Mesenteric fat pad (tissue), 1 donor: ENCODE results near the gene FOXN1. TPM values are rescaled to one million over a fixed set of nuclear protein-coding genes. Genes with fewer than 3 reads are reported as not detected.
"Not testable (repeated sequence)": the region's sequence is repeated elsewhere in the genome, so short reads cannot be mapped to it uniquely, and the experiment has no call there.

Experiments
- DNase-seq: peaks from one replicate; pipeline ENCODE4 v3.0.0-alpha.2; 2020; ENCODE audit warnings: low spot score
- long read RNA-seq: library from polyadenylated mRNA; unstranded; transcript quantifications from one replicate; pipeline ENCODE4 v2.0.0, GENCODE V29; 2020
- total RNA-seq: library from RNA; stranded (reverse); fragmentation: NEBNext Ultra II Directional; extraction: Animal tissue kit (Norgen Biotek cat#: 25700); gene quantifications from one replicate; pipeline ENCODE4 v1.2.1, GENCODE V29; 2021
- donor health status: DM: yes; HTN: yes; CAD: no.

FOXN1 gene
- total RNA-seq = not detected
- long read RNA-seq = 0 reads

GRCh38 chr17:28505986-28506665, at the start of gene FOXN1:
Gene FOXN1 (plus strand): TSS chr17:28506348. CDS start chr17:28523970, 17,622 bp downstream.
- DNase-seq = no peak

- no peak for DNase-seq
These were observed 48.3 kb upstream of the FOXN1 start for GRCh38 chr17:28457890-28458289.

- DNase-seq = not testable (repeated sequence)
These were observed 47.3 kb upstream of the FOXN1 start for GRCh38 chr17:28458881-28459280.

GRCh38 chr17:28460901-28461300, 45.2 kb upstream of the FOXN1 start:
- DNase-seq = peak; percentile 82

GRCh38 chr17:28466001-28466400, 40.1 kb upstream of the FOXN1 start:
- peak; percentile 57 for DNase-seq

- DNase-seq = peak; percentile 62
These were observed 39.6 kb upstream of the FOXN1 start for GRCh38 chr17:28466521-28467048.

DNA sequence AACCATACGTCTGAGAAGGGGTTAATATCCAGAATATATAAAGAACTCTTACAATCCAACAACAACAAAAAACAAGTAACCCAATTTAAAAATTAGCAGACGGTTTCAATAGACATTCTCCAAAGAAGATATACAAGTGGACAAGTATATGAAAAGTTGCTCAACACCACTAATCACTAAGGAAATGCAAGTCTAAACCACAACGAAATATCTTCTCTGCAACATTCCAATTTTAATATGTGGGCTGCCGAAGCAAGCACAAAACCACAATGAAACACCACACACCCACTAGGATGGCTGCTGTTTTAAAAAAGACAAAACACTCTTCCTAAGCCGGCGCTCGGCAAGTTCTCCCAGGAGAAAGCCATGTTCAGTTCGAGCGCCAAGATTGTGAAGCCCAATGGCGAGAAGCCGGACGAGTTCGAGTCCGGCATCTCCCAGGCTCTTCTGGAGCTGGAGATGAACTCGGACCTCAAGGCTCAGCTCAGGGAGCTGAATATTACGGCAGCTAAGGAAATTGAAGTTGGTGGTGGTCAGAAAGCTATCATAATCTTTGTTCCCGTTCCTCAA, 38.6 kb upstream of the FOXN1 start:
- peak; percentile 14 for DNase-seq

- peak; percentile 43 for DNase-seq
These were observed 38.0 kb upstream of the FOXN1 start for GRCh38 chr17:28468033-28468735.

DNA sequence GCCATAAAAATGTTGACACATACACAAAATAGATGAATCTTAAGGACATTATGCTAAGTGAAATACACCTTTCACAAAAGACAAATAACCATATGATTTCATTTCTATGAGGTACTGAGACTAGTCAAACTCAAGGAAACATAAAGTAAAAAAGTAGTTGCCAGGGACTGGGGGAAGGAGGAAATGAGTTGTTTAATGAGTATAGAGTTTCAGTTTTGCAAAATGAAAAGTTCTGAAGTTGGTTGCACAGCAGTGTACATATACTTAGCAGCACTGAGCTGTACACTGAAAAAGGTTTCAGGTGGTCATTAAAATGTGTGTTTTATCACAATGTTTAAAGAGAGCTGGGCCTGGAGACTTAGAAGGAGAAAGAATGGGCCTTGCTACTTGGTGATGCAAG, 37.4 kb upstream of the FOXN1 start:
- DNase-seq = no peak

DNA sequence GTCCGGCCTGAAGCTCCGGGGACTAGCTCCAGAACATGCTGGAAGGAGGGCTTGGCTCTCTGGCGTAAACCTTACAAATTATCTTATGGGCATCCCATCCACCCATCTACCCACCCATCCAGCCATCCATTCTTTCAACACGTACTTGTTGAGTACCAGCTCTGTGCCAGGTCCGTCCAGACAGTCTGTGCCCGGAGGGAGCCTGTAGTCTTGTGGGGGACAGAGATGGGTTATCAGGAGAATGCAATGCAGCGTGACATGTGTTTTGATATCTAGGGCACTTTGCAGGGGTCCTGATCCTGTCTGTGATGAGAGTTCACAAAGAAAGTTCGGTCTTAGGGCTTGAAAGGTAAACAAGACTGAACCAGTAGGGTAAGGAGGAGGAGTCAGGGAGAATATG, 36.8 kb upstream of the FOXN1 start:
- DNase-seq = peak; percentile 68

DNA sequence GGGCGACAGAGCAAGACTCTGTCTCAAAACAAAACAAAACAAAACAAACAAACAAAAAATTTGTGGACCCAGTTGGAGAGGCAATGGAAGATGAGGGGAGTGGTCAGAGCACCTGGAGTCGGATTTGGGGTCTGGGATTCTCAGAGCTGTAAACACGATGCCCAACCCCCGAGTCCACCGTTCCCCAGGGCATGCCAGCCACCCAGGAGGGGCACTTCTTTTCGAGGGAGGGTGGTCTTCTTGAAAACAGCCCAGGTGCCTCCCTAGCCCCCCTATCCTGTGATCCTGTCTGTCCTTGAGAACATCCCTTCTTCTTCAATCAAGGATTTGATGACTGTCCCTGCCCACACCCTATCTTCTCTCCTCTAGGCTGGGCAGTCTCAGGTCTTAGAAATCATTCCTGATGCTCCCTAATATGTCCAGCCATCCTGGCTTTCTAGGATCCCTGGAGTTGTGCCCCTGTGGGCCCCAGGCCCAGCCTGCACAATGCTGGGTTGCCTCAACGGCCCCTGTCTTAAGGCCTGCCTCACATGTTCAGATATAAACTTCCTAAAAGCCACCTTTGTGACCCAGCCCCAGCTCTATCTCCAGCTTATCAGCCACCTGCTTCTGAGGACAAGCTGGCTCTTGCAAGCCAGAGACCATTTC, 35.8 kb upstream of the FOXN1 start:
- no peak for DNase-seq

GRCh38 chr17:28470914-28471366, 35.2 kb upstream of the FOXN1 start:
- peak; percentile 67 for DNase-seq

- DNase-seq = peak; percentile 75
These were observed 34.4 kb upstream of the FOXN1 start for GRCh38 chr17:28471531-28472342.

GRCh38 chr17:28472871-28473497, 33.2 kb upstream of the FOXN1 start:
- DNase-seq = peak; percentile 60

DNA sequence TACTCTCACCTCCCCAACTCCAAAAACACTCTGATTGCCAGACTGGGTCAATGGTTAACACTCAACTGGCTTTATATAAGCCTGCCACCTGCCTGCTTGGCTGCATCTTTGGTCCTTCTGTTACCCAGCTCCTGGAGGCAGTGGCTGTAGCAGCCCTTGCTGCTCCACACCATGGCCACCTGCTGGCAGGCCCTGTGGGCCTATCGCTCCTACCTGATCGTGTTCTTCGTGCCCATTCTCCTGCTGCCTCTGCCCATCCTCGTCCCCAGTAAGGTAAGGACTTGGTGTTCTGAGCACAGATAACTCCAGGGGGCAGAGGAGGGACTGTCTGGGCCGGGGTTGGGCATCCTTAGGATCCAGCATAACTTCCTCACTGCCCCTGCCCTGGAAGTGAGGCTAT, 32.6 kb upstream of the FOXN1 start, which contains the start of gene SLC13A2:
Gene SLC13A2, plus strand, starts transcription at position 103 of the 400 bp plus-strand sequence. Its CDS starts 69 bp downstream, at position 172.
- peak; percentile 89 for DNase-seq

DNA sequence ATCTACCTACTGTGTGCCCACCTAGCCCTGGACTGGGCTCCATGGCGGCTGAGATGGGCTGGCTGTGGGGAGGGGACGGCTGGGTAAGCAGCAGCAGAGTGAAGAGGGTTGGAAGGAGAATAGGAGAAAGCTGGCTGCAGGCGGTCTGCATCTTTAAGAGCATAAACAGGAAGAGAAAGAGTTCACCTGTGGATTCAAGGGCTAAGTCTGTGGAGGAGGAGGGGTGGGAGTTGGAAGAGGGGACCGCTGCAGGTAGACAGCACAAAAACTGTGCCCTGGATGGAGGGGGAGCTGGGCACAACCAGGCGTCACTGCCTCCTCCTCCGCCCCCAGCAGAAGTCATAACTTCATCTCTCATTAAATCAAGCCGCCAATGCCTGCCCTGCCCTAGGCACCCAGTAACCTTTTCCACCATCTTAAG, 32.0 kb upstream of the FOXN1 start:
- peak; percentile 80 for DNase-seq

- DNase-seq = peak; percentile 59
These were observed 30.8 kb upstream of the FOXN1 start for GRCh38 chr17:28475151-28475900.

DNA sequence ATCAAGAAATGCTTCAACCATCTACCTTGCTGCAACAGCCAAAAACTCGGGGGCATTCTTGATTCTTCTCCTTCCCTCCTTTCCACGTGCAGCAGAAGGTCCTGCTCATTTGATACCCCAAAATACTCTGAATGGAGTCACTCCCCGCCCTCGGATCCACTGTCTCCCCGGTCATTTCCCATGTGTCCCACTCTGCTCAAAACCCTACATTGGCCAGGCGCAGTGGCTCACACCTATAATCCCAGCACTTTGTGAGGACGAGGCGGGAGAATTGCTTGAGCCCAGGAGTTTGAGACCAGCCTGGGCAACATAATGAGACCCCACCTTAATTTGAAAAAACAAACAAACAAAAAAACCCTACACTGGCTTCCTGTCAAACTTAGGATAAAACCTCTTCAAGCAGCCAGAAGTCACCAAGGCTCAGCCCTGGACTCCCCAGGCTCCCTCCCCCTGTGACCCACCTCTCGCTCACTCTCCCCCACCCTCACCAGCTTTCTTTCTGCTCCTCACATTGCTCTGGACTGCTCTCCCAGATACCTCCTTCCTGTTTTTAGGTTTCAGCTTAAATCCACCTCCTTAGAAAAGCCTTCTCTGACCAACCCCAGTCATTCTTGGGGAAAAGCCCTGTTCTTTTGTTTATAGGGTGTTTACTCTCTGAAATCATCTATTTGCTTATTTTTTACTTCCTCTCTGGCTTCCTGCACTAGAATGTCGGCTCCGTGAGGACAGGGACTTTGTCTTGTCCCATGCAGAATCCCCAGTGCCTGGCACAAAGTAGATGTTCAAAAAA, 29.9 kb upstream of the FOXN1 start:
- DNase-seq = peak; percentile 59
